ENCODE measurements around the gene ASTL.

ASTL gene

DNA sequence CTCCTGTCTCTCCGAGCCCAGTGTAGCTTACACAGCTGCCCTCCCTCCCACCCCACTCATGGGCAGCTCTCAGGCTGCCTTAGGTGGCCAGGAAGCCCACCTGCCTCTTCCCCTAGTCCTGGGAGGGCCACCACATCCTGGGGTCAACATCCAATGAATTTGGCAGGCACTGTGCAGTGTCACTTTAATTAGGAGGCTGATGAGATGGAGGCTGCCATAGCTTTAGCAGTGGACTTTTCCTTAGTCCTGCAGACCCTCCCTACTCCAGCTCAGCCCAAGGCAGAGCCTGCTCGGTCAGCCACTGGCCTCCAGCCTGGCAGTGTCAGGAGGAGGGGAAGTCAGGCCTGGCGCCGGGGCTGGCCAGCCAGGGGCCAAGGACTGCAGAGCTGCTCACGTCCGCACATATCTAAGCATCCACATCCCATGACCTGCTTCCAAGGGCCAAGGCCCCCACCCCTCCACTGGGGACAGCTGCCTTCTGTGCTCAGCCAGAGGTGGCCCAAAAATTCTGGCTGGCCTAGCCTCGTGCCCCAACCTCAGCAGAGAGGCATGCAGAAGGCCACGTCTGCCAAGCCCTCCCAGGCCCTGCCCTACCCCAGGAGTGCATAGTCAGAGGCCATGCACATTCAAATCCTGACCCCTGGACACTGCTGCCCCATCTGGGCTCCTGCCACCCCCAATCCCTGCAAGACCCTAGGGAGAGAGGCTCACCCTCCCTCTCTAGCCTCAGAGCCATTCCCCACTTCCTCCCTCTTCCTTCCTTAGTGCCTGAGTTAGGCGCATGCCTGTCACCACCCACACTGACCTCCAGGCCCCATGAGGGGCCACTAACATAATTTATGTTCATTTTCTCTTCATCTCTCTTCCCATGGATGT lies 55.0 kb downstream of the ASTL start:
- DNase-seq (ENCODE audit: low read depth): no peak

DNA sequence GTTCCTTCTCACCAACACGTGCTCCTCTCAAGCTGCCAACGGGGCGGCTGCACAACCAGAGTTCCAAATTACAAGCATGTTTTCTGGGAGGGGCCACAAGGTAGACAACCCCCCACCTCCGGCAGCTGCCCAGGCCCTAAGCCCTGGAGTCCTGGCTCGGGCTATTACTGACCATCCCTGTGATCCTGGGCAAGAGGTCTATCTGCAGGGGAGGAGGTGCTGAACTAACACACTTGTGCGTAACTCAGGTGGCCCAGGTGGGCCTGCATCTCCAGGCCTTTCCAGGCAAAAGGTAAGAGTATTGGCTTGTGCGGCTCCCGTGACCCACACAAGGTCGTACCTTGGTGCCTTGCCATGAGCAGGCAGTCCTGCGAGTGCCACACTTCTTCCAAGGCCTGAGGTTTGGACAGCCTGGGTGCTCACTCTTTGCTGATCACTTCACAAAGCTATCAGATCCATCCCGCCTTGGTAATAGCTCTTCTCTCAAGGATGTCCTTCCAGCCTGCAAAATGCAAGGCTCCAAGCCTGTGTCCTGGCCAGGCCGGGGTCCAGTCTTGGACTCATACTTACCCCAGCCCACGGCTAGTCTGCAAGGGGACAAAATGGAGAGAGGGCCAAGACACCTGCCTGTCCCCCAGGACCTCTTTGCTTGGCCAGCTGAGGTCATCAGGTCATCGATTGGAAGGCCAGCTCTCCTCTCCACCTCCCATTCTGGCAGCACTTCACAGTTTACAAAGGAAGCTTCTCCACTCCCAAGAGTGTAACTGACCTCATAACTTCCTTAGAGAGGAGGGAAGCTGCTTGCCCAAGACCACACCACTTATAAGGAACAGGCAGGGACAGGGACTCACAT lies 55.9 kb downstream of the ASTL start:
- no peak for DNase-seq (ENCODE audit: low read depth)

DNA sequence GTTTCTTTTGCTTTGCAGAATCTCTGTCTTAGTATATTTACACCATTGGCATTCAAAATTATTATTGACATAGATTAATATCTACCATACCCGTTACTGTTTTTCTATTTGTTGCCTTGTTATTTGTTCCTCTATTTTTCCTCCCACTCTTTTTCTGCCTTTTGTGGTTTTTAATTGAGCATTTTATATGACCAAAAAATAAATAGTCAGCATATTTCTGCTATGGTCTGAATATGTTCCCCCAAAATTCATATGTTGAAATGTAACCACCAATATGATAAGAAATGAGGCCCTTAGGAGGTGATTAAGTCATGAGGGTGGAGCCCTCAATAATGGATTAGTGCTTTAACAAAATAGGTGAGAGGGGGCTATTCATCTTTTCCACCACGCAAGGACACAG lies 57.3 kb downstream of the ASTL start:
- DNase-seq (ENCODE audit: low read depth): no peak

DNA sequence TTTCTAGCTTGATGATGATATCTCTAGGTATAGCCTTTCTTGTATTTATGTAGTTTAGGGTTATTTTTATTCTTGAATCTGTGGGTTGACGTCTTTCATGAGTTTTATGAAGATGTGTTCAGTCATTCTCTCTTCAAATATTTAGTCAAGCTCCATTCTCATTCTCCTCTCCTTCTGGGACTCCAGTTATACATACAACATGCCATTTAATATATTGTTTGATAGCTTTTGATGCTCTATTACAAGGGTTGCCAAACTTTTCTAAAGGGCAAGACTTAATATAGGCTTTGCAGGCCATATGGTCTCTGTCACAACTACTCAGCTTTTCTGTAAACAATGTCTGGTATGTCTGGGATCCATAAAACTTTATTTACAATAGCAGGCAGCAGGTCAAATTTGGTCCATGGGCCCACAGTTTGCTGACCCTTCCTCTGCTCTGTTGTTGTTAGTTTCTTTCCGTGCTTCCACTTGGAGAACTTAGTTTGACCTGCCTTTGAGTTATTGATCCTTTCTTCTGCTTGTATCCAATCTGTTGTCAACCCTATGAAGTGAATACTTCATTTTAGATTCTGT lies 63.0 kb downstream of the ASTL start:
- no peak for DNase-seq (ENCODE audit: low read depth)

DNA sequence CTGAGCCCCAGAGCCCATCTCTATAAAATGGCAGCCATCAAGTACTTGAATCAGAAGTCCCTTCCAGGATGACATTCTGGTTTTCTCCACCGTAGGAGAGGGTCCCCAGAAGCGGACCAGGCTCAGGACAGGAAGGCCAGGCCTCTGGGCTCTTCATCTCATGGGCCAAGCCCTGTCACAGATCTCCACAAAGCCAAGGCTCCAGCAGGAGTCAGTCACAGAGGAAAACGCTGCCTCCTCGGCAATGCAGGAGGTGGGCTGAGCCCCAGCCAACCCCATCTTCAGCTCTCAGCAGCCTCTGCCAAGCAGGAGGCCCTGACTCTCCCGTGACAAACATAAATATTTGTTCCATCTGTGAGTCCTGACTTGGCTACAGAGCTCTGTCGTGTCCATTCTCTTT lies 64.1 kb downstream of the ASTL start:
- no peak for DNase-seq (ENCODE audit: low read depth)

DNA sequence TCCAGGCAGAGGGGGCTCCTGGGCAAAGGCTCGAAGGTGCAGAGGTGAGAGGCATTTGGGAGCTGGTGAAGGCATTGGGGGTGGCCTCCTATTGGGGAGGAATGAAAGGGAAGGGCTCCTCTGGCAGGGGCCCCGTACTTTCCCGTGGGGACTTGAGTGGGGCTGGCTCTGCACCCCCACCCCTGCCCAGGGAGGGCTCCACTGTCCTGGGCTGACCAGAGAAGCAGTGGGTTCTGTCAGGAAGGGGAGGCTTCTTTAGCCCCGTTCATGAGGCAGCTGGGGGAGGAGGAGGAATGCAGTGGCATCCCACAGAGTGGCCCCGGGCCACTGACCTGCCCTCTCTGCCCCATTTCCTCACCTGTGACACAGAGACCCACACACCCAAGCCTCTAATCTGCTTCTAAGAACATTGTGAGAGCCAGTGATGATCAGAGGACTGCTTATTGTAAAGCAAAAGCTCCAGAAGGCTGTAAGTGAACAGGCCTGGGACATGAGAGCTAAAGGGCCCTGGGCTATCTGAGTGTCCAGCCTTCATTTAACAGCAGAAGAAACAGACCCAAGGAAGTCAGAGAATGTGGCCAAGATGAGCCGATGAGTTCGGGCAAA lies 65.0 kb downstream of the ASTL start:
- no peak for DNase-seq (ENCODE audit: low read depth)

Data from activated T-cell treated with anti-CD3 and anti-CD28 coated beads for 24 hours (primary cell).